Measurements from ENCODE around the gene ZNF773. TPM values are rescaled to one million over a fixed set of nuclear protein-coding genes. Genes with fewer than 3 reads are reported as not detected.
A peak's percentile ranks its signal among the peaks of the same experiment; 100 is the strongest.
"Not testable (repeated sequence)": the region's sequence is repeated elsewhere in the genome, so short reads cannot be mapped to it uniquely, and the experiment has no call there.

The ZNF773 gene
- total RNA-seq = 5.5 TPM
- long read RNA-seq, partial matches to known transcripts = 0 of 3 reads
- long read RNA-seq, other reads (novel, unspliced or antisense) = 1 of 3 reads

DNA sequence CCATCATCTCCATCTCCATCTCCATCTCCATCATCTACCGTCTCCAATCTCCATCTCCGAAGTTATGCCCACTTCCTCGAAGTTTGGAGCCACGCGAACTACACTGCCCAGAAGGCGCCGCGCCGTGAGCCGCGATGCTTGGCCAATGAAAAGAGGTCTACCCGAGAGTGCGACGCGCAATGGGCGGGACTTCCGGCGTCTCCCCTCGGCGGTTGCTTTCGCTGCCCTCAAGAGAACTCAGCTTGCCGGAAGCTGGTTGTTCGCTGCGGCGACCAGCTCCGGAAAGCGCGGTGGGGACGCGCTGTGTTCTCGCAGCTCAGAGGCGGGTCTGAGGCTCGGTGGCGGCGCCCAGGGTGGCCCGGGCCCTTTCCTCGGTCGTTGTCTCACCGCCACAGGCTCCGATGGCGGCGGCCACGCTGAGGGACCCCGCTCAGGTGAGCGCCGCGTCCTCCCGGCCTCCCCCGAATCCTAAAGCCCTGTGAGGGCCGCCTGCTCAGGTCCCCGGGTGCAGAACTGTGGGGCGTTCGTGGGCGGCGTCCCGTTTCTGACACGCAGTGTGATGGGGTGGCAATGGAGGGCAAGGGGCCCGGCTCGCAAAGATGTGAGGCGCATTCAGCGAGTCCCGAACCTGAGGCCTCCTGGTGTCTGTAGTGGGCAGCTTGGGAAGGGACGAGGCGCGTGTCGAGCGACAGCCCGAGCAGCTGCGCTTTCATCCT is at the start of gene ZNF773:
Gene ZNF773, plus strand, starts transcription at position 259 of the 716 bp plus-strand sequence. Its CDS starts 143 bp downstream, at position 402.
- DNase-seq (ENCODE audit: low spot score) = peak; percentile 96
- intact Hi-C loops (cut with DNase I) = not testable (repeated sequence)

DNA sequence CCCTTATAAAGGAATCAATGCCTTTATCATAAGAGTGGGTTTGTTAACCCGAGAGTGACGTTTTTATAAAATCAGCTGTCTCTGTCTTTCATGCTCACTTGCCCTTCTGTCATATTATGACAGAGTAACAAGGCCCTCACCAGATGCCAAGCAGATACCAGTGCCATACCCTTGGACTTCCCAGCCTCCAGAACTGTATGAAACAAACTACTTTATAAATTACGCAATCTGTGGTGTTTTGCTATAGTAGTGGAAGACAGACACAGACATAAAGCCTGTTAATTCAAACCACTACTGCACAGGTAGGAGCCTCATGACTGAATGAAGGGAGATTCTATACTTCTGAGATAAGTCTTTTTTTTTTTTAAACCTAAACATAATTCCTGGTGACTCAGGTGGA is 47.4 kb upstream of the ZNF773 start:
- intact Hi-C loops (cut with DNase I) = no loop called here
- DNase-seq (ENCODE audit: low spot score) = no peak

DNA sequence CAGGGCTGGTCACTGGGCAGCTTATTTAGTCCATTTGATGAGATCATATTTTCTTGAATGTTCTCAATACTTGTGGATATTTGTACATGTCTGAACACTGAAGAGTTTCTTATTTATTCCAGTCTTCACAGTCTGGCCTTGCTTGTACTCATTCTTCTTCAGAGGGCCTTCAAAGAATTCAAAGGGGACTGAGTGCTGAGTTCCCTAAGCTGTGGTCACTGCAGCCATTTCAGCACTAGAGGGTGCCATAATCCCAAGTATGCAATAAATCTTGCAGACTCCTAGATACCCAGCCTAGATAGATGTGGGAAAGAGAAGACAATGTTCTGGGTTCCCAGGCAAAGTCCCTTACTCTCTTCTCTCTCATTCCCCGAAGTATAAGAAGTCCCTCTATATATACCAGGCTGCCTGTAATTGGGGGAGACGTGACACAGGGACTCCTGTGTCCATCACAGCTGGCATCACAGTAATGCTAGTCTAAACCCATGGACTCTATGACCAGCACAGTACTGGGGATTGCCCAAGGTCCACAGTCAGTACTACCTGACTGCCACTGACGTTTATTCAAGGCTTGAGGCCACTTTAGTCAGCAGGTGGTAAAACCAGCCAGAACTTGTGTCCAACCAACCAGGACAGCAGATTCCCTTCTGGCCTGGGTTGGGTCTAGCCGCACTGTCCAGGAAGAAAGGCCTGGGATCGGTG is 33.9 kb upstream of the ZNF773 start:
- intact Hi-C loops (cut with DNase I) = no loop called here
- no peak for DNase-seq (ENCODE audit: low spot score)

DNA sequence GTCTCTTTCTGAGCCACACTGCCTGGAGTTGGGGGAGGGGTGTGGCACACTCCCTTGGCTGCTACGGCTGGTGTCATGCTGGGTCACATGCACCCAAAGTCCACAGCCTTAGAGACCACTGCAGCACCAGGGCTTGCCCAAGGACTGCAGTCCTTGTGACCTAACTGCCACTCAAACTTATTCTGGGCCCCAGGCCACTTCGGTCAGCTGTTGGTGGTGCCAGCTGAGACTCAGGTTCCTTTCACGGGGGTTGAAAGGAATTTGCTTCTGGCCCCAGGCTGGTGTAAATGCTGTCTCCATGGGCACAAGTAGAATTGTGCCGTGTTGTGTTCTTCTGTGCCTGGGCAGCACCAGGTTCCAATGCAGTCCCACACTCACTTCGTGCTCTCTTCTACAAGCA is 33.2 kb upstream of the ZNF773 start:
- intact Hi-C loops (cut with DNase I) = no loop called here
- peak; percentile 80 for DNase-seq (ENCODE audit: low spot score)

DNA sequence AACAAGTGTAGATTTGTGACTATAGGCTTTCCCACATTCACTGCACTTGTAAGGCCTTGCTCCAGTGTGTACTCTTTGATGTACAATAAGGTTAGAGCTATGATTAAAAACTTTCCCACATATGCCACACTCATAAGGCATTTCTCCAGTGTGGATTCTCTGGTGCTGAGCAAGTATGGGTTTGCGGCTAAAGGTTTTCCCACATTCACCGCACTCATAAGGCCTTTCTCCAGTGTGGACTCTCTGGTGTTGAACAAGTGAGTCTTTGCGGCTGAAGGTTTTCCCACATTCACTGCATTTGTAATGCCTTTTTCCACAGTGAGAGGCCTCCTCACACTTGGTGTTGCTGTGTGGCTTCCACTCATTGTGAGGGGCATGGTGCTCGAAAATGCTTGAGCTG is 26.1 kb upstream of the ZNF773 start:
- DNase-seq (ENCODE audit: low spot score) = no peak
- intact Hi-C loops (cut with DNase I) = no loop called here

DNA sequence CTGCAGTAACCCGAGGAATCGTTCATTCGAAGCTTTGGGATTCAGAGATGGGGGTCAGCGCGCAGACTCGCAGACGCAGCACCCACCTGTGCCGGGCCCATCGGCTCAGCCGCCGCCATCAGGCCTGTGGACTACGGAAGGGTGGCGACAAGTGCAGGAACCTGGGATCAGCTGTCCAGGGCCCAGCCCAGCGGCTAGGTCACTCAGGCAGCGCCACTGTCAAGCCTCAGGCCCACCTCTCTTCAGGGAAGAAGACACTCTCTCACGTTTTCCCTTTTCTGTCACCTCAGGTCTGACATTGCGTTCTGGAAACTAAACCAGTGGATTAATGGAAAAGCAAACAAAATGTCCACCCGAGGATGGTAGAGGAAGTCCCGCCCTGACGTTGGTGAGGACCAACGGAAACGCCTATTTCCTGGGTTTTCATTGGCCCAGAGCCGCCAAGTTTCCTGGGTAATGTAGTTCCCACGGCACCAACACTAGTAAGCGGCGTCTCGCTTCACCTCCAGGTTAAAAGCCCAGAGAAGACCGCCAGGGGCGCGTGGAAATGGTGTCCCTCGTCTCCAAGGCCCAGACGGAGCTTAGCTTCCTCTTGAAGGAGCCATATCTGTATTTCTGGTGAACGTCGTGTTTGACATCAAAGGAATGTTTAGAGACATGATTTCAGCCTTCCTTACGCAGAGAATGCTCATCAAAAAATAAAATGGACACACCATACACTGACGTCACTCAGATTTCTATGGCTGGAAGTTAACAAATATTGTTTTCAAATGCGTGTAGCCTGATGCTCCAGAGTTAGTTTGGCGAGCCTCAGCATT is 22.3 kb upstream of the ZNF773 start, which contains the start of gene ZNF772:
Gene ZNF772, minus strand, starts transcription at position 376 of the 818 bp plus-strand sequence. Its CDS starts 257 bp downstream, at position 119.
- DNase-seq (ENCODE audit: low spot score) = peak; percentile 94
- intact Hi-C loops (cut with DNase I) = no loop called here

DNA sequence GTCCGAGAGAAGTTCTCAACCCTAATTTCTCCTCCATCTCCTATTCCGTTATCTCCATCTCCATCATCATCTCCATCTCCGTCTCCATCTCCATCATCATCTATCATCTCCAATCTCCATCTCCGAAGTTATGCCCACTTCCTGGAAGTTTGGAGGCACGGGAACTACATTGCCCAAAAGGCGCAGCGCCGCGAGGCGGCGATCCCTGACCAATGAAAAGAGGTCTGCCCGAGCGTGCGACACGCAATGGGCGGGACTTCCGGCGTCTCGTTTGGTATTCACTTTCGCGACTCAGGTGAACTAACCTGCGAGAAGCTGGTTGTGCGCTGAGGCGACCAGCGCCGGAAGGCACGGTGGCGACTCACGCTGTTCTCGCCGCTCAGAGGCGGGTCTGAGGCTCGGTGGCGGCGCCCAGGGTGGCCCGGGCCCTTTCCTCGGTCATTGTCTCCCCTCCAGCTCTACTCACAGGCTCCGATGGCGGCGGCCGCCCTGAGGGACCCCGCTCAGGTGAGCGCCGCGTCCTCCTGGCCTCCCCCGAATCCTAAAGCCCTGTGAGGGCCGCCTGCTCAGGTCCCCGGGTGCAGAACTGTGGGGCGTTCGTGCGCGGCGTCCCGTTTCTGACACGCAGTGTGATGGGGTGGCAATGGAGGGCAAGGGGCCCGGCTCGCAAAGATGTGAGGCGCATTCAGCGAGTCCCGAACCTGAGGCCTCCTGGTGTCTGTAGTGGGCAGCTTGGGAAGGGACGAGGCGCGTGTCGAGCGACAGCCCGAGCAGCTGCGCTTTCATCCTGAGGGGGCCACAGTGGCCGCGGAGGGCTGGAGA is 12.1 kb upstream of the ZNF773 start, which contains the start of gene ZNF419:
Gene ZNF419, plus strand, starts transcription at position 274 of the 822 bp plus-strand sequence. Its CDS starts 201 bp downstream, at position 475.
- intact Hi-C loops (cut with DNase I) = not testable (repeated sequence)
- DNase-seq (ENCODE audit: low spot score) = peak; percentile 93

DNA sequence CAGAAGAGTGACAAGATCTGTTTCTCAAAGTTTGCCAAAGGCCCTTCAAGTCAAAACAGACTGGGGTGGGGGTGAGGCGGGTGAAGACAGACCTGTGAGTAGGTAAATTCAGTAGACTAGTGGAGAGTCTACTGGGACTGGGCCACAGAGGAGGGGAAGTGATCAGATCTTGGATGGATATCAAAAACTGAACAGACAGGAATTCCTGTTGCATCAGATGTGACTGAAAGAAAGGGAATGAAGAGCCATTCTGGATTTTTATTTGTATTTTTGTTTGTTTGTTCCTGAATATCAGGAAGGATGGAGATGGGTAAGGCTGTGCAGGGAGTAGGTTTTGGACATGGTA is 11.5 kb upstream of the ZNF773 start:
- intact Hi-C loops (cut with DNase I); DNase-seq (ENCODE audit: low spot score): not testable (repeated sequence)

DNA sequence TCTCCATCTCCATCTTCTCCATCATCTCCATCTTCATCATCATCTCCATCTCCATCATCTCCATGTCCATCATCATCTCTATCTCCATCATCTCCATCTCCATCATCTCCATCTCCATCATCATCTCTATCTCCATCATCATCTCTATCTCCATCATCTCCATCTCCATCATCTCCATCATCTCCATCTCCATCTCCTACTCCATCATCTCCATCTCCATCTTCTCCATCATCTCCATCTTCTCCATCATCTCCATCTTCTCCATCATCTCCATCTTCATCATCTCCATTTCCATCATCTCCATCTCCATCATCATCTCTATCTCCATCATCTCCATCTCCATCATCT is 432 bp upstream of the ZNF773 start:
- intact Hi-C loops (cut with DNase I); DNase-seq (ENCODE audit: low spot score): not testable (repeated sequence)

DNA sequence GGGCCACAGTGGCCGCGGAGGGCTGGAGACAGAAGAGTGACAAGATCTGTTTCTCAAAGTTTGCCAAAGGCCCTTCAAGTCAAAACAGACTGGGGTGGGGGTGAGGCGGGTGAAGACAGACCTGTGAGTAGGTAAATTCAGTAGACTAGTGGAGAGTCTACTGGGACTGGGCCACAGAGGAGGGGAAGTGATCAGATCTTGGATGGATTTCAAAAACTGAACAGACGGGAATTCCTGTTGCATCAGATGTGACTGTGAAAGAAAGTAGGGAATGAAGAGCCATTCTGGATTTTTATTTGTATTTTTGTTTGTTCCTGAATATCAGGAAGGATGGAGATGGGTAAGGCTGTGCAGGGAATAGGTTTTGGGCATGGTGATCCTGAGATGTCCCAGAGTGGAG is 662 bp downstream of the ZNF773 start:
- intact Hi-C loops (cut with DNase I); DNase-seq (ENCODE audit: low spot score): not testable (repeated sequence)

DNA sequence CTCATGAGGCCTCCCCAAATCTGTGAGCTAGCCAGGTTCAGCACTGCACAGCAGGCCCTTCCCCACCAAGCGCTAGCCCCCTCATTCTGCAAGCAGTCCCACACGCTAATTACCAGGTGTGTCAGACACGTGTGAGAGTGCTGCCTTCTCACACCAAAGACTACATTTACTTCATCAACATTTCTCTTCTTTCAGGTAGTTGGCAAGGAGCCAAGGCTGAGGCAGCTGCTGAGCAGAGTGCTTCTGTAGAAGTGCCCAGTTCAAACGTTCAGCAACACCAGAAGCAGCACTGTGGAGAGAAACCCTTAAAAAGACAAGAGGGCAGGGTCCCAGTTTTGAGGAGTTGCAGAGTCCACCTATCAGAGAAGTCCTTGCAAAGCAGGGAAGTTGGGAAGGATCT is 6.4 kb downstream of the ZNF773 start:
- no peak for DNase-seq (ENCODE audit: low spot score)
- intact Hi-C loops (cut with DNase I) = no loop called here

DNA sequence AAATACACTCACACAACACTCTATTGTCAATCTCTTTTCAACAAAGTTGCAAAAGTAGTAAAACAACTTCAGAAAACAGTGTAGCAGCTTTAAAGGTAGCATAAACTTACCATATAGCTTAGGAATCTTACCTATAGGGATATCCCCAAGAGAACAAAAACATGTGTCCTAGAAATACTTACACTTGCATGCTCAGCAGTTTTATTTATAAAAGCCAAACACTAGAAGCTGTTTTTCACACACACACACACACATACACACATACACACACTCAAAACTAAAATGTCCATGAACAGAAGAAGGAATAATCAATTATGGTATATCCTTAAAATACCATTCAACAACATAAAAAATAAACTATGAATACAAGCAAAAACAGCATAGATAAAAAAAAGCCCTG is 11.7 kb downstream of the ZNF773 start:
- DNase-seq (ENCODE audit: low spot score) = no peak
- intact Hi-C loops (cut with DNase I) = no loop called here

DNA sequence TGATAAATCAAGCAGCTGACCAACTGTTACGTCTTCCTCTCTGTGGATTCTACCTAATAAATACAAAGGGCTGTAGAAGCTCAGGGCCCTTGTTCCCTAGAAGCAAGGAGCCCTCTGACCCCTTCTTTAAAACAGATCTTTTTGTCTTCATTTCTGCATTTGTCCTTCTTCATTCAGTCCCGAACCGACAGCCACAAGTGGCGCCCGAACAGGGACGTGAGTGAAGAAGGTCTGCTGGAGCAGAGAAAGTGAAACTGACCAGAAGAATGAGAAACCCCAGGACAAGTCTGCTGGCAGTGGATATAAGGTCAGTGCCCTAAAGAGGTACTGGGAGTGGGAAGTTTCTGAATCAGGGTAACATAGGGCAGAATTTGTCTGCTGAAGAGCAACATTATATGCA is 13.1 kb downstream of the ZNF773 start:
- intact Hi-C loops (cut with DNase I) = no loop called here
- no peak for DNase-seq (ENCODE audit: low spot score)

DNA sequence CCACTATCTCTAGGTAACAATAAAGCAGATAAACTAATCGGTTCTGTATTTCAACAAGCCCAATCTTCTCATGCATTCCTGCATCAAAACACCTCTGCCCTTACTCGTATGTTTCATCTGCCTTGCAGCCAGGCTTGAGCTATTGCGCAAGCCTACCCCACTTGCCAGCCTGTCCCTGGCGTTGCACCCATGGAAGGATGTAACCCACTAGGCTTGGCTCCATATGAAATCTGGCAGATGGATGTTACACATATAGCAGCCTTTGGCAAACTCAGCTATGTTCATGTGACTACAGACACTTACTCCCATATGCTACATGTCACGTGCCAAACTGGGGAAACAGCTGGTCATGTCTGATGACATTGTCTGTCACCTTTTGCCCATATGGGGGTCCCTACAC is 15.5 kb downstream of the ZNF773 start:
- no peak for DNase-seq (ENCODE audit: low spot score)
- intact Hi-C loops (cut with DNase I) = no loop called here

DNA sequence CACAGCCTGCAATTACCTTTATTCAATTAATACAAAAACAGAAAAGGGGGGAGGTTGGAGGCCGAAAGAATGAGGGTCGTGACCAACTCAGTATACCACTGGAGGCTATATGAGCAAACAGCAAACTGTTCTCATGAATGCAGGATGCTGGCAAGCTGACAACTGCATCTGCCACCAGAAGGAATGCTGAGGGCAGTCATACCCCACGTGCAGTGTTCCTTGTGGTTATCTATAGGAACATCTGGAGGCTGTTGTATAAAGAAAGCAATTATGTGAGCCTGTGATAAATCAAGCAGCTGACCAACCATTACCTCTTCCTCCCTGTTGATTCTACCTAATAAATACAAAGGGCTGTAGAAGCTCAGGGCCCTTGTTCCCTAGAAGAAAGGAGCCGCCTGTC is 18.3 kb downstream of the ZNF773 start:
- intact Hi-C loops (cut with DNase I) = not testable (repeated sequence)

DNA sequence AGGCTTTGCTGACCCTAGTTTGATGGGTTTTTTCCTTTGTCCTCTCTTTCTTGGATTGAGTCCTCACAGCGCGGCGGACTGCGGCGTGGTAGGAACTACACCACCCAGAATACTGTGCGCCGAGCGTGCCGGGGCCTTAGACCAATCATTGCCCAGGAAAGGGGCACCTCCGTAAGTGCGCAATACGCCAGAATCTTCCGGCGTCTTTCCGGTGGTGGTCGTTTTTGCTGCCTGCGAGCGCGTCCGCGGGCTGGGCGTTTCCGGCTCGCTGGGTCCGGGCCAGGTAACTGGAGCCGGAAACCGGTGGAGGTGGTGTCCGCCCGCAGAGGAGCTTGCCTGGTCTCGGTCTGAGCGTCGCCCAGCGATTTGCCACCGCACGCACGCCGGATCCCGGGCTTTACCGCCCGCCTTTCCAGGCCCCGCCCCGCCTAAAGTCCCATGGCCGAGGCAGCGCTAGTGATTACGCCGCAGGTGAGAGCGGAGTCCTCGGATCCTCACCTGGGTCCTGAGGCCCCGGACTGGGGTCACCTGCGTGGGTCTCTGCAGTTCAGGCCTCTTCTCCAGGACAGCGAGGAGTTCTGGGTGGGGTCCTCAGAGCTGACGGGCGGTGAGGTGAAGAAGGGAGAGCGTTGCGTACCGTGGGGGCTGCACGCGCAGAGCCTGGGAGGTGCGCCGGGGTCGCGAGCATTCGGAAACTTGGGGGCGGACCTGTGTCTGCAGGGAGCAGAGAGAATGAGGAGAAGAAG is 27.6 kb downstream of the ZNF773 start, which contains the start of gene ZNF549:
Gene ZNF549, plus strand, starts transcription at position 221 of the 746 bp plus-strand sequence. Its CDS starts 218 bp downstream, at position 439.
- intact Hi-C loops (cut with DNase I) = loop anchor here (2.0 kb wide), 1 partner anchor 31 kb away; the partner anchor contains the start of gene ZNF550
- DNase-seq (ENCODE audit: low spot score) = peak; percentile 93

More for the DNA sequence above, 18.3 kb downstream of the ZNF773 start:
- not testable (repeated sequence) for DNase-seq (ENCODE audit: low spot score)

DNA sequence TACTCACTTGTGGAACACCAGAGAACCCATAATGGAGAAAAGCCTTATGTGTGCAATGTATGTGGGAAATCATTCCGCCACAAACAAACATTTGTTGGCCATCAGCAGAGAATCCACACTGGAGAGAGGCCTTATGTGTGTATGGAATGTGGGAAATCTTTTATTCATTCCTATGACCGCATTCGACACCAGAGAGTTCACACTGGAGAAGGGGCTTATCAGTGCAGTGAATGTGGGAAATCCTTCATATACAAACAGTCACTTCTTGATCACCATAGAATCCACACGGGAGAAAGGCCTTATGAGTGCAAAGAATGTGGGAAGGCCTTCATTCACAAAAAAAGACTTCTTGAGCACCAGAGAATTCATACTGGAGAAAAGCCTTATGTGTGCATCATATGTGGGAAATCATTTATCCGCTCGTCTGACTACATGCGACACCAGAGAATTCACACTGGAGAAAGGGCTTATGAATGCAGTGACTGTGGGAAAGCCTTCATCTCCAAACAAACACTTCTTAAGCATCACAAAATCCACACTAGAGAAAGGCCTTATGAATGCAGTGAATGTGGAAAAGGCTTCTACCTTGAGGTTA is 38.3 kb downstream of the ZNF773 start:
- DNase-seq (ENCODE audit: low spot score) = no peak
- intact Hi-C loops (cut with DNase I) = no loop called here

DNA sequence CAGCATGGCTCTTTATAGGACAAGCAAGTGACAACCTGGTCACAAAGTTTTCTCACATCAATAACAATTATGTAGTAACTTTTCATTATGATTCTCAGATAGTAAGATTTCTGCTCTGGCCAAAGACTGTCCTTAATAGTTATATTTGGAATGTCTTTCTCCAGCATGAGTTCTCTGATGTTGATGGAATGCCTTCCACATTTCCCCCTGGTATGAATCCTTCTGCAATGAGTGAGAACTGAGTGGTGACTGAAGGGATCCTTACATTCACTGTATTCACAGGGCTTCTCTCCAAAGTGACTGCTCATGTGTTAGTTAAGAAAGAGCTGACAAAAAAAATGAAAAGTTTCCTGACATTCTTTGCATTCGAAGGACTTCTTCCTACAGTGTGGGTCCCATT is 46.8 kb downstream of the ZNF773 start:
- DNase-seq (ENCODE audit: low spot score) = no peak
- intact Hi-C loops (cut with DNase I) = no loop called here
